DMS 273 (cell line): Measurements from ENCODE around the gene BTG4.

Experiments
- DNase-seq: peaks from one replicate; lab custom pipeline; 2025; ENCODE audit not compliant: unreplicated experiment; lab: John Stamatoyannopoulos, UW

Gene BTG4

DNA sequence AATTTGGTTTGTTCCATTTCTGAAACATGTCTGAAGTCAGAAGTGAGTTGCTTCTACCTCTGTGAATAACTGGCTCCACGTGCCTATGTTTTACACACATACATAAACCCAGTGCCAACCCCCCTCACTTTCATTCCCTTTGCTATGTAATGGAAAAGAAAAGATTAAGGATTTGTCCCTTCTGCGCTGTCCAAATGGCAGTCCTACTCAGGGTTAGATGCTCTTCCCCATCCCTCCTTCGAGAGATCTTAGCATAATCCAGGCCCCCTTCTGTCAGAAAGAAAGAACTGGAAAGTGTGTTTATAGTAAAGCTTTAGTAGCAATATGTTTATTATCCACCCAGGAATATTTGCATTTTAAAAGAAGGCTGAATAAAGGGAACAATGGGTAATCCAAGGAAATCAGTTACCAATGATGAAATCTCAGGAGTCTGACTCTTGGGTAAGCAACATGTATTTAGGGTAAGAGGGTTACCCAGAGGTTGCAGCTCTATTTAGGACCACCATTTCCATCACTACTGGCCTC lies 25.2 kb upstream of the BTG4 start:
- DNase-seq: no peak

GRCh38 chr11:111535281-111535680 lies 23.1 kb upstream of the BTG4 start:
- DNase-seq: no peak

DNA sequence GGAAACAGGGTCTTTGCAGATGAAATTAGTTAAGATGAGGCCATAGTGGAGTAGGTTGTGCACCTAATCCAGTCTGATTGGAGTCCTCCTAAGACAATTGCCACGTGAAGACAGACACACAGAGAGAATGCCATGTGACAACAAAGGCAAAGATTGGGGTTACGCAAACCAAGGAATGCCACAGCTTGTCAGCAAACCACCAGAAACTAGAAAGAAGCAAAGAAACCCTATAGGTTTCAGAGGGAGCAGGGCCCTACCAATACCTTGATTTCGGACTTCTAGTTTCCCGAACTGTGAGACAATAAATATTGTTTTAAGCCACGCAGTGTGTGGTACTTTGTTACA lies 20.2 kb upstream of the BTG4 start:
- DNase-seq: no peak

- no peak for DNase-seq
Measured at GRCh38 chr11:111531687-111532364, 19.6 kb upstream of the BTG4 start.

GRCh38 chr11:111531136-111531535 lies 18.9 kb upstream of the BTG4 start:
- DNase-seq: no peak

DNA sequence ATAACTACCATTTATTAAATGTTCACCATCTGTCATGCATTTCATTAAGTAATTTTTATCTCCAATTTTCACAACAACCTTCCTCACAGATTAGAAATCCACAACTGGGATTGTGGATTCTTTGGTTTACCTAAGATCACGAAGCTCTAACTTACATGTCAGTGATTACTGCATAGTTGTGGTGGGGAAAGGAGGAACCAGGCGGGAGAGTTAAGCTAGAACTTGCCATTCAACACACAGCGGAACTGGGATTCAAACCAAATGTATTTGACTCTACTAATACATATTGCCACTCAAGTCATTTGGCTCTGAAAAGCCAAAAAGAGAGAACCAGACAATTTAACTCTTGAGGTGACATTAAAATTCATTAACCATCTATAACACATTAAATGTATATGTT lies 17.9 kb upstream of the BTG4 start:
- no peak for DNase-seq

DNA sequence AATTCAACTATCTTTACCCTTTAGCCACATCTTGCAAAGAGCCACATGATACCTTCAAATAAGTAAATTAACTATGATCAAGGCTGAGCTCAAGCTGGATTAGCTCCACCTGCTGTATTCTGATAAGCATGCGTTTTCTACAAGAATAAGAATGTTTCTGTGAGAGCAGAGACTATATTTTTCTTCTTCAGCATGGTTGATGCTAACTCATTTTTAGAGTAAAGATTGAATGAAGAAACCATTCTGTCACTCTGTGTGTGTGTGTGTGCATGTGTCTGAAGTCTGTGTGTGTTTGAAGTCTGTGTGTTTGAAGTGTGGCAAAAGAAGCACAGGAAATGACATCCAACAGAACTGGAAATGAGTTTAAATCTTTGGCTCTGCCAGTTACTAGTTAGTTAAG lies 16.4 kb upstream of the BTG4 start:
- DNase-seq: peak; percentile 9

- DNase-seq: no peak
Measured at GRCh38 chr11:111527279-111527678, 15.1 kb upstream of the BTG4 start.

DNA sequence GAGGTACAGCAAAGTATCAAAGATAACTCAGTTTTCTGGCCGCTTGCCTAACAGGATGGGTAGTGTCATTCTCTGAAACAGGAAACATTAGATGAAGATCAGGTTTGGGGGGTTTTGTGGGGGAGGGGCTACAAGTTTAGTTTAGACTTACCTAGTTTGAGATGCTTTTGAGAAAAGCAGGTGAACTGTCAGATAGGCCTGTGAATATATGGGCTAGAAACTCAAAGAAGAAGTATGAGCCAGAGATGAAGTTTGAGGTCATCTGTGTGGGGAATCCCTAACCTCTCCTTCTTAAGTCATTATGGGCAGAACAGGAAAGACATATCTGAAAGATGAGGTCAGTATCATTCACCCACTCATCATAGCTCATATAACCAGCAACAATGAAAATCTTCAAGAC lies 14.3 kb upstream of the BTG4 start:
- no peak for DNase-seq

- DNase-seq: no peak
Measured at GRCh38 chr11:111525456-111525855, 13.3 kb upstream of the BTG4 start.

DNA sequence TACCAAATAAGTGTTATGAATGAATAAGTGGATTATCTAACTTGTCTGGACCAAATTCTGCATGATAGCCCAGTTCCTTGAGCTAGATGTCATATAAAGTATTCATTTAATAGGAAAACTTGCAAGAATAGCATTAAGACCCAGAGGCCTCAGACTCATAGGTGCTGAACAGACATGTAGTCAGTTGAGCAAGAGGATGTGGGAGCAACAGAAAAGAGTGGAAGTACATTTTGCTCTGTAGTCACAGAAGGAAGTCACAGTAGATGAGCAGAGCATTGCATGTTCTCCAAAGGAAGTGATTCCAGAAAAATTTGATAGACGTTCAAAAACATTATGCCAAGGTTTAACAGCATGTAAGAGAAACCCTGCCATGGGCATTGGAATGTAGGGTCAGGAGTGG lies 11.9 kb upstream of the BTG4 start:
- no peak for DNase-seq

DNA sequence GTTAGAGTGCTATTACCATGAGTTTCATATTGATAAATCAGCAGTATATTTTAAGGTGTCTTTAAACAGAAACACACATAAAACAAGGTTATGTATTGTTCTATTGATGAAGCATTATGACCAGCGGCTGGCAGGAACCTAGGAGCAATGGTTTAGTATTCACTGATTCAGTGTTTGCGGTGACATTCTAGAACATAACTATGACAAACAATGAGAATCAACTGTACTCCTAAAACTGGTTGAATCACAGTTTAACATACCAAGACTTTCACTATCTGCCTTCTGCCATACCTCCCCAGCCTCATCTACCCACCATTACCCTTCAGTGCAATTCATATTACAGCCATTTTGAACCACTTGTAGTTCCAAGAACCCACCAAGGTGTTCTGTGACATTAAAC lies 11.2 kb upstream of the BTG4 start:
- no peak for DNase-seq

DNA sequence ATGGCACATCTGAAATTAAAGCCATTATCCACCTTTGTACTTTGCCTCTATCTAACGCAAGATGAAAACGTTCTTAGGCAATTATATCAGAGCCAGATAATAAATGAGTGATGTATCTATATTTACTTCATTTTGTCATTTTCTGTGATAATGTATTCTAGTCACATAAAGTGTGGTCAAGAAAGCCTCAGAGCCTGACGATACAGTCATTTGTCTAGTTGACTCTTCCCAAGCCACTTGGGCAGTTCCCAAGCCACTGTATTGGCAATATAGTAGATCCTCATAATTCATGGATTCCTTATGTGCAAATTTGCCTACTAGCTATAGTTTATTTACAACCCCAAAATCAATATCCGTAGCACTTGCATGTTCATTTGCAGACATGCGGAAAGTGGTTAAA lies 10.2 kb upstream of the BTG4 start:
- DNase-seq: no peak

GRCh38 chr11:111521135-111521534 lies 8.9 kb upstream of the BTG4 start:
- no peak for DNase-seq

DNA sequence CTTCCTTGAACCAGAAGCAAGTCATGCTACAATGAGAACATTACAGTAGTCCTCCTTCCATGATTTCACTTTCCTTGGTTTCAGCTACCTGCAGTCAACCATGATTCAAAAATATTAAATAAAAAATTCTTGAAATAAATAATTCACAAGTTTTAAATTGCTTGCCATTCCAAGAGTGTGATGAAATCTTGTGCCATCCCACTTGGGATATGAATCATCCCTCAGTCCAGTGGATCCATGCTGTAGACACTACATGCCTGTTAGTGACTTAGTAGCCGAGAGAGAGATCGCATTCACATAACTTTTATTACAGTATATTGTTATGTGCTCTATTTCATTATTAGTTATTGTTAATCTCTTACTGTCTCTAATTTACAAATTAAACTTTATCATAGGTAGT lies 8.4 kb upstream of the BTG4 start:
- no peak for DNase-seq

- DNase-seq: no peak
Measured at GRCh38 chr11:111518668-111519067, 6.5 kb upstream of the BTG4 start.

- DNase-seq: no peak
Measured at GRCh38 chr11:111515591-111515990, 3.4 kb upstream of the BTG4 start.

GRCh38 chr11:111514216-111515031 lies 2.2 kb upstream of the BTG4 start, which contains the start of gene HOATZ:
Gene HOATZ, plus strand, starts transcription at chr11:111514778. Its CDS starts 7 bp downstream, at chr11:111514785.
- peak; percentile 50 for DNase-seq

- no peak for DNase-seq
Measured at GRCh38 chr11:111513240-111513605, 1.0 kb upstream of the BTG4 start.

DNA sequence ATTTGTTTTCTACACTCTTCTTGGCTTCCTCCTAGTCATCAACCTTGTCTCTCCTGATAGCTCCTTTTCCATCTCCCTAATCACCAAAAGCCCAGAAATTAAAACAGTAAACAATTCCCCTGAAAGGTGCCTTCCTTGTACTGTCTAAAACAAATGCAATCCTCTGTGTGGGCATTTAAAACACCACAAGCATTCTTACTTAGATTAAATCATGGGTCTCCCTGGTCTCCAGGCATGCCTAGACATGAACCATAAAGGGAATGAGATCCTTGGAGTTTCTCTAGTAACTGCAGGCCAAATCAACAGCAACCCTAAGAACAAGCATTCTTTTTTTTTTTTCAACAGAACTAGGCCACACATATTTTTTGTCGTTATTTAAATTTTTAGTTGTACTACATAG lies 1.9 kb downstream of the BTG4 start:
- peak; percentile 2 for DNase-seq

GRCh38 chr11:111502611-111503010 lies 9.6 kb downstream of the BTG4 start:
- no peak for DNase-seq

GRCh38 chr11:111500481-111500880 lies 11.7 kb downstream of the BTG4 start:
- DNase-seq: no peak

DNA sequence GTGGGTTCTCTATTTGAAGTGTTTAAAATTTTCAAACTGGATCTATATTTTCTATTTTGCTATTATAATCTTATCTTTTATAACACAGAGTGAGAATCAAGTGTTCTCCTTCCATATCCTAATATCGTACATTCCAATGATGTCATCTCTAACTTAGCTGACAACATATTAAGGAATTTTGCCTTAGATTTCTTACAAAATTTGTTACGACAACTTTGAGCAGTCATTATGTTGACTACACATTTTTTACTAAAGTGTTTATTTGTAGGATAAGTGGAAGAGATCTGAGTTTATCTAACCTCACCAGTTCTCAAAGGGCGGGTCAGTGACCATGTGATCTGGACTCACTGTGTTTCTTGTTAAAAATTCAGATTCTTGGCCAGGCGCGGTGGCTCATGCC lies 12.7 kb downstream of the BTG4 start:
- DNase-seq: no peak
